CD4-positive, alpha-beta T cell treated with Interleukin-4 for 1 hour (primary cell): ENCODE measurements around the gene RARA.

Experiments used
- DNase-seq, 2 donors: peaks; one replicate each; pipeline ENCODE4 v3.0.0-alpha.2; 2020 to 2022

Gene RARA

DNA sequence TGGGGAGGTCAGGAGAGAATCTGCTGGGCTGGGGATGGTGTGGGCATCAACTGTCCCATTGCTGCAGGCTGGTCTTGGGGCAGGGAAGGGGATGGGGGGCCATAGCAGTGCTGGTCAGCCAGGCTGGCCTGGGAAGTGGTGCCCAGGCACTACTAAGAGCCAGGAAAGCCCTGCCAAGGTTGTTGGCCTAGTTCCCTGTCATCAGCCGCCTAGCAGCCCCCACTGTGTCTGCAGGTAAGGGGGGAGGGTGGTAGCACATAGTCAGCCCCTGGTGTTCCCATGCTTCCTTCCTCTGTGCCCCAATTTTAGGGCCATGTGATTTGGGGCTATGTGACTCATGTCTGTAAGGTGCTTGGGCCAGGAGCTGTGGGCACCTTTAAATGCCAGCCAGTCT is 37.8 kb downstream of the RARA start:
- no peak for DNase-seq

DNA sequence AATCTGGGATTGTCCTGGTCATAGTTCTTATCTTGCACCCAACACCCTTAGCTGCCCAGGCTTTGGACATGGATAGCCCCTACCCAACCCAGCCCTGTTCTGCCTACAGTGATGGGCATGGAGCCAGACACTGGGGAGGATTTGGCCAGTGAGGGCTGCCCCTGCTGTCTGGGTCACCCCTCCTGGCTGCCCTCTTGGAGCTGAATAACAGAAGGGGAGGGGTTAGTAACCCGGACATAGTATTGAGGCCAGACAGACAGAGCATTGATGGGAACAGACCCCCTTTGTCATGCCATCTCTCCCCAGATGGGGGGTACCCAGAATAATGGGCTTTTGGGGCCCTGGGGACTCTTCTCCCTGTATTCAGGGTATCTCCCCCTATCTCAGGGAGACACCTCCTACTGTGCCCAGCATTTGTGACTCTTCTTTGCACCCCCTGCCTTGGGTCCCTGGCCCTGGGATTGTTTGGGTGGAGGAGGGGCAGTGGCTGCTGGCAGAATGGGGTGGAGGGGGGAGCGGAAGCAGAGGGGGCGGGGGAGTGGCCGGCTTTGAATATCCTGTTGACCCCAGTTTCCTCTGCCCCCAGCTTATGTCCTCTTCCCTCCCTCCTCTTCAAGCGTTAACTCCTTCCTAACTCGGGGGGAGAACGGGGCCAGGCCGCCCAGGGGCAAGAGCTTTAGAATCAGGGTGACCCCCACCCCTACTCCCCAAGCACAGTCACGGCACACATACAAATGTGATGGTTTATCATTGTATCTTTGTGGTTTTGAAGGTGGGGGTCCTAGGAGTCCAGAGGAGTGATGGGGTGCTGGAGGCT is 38.5 kb downstream of the RARA start:
- no peak for DNase-seq

DNA sequence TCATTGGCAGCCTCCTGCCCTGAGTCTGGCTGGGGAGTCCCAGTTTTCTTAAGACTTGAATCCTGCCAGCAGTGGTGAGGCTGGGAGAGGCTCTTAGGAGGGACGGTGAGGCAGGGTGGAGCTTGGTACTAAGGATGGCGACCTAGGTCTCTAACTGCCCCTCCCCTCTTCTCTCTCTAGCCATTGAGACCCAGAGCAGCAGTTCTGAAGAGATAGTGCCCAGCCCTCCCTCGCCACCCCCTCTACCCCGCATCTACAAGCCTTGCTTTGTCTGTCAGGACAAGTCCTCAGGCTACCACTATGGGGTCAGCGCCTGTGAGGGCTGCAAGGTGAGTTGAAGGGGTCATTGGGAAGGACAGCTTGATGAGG is 39.1 kb downstream of the RARA start:
- no peak for DNase-seq

DNA sequence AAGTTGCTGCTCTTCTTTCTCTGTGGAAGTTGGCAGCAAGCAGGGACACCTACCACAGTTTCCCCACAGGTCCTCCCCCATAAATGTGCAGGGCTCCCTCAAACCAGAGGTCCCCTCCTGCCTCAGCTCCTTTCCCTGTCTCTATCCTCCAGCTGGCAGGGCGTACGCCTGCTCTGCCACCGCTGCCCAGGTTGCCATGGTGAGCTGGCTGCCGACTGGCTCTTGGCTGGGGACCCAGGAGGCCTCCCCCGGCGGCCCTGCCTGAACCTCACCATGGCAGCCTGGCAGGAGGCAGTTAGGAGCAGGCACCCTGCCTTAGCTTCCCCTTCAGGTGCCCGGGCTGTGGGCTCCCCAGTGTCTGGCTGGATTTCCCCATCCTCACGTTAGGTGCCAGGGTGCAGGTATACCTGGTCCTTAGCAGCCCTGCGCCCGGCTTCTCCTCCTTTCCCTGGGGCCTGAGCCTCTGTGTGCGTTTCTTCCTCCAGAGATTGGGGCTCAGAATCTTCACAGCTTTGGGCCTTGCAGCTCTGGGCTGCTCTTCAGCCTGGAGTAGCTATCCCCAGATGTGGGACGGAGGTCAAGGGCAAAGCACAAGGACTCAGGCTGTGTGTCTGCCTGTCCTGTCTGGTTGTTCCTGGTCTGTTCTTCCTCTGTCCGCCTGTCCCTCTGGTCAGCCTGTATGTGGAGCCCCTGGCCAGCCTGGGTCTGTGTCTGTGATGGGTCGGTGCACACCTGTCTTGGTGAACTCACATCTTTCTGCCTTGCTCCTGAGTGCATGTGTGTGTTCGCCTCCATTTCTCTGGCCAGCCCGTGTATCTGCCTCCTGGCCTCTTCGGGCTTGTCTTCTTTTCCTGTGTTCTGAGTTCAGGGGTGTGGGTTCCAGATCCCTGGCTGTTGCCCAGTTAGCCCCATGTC is 39.8 kb downstream of the RARA start:
- no peak for DNase-seq

- DNase-seq, result no peak
Observed at GRCh38 chr17:40349477-40349894, 40.5 kb downstream of the RARA start.

DNA sequence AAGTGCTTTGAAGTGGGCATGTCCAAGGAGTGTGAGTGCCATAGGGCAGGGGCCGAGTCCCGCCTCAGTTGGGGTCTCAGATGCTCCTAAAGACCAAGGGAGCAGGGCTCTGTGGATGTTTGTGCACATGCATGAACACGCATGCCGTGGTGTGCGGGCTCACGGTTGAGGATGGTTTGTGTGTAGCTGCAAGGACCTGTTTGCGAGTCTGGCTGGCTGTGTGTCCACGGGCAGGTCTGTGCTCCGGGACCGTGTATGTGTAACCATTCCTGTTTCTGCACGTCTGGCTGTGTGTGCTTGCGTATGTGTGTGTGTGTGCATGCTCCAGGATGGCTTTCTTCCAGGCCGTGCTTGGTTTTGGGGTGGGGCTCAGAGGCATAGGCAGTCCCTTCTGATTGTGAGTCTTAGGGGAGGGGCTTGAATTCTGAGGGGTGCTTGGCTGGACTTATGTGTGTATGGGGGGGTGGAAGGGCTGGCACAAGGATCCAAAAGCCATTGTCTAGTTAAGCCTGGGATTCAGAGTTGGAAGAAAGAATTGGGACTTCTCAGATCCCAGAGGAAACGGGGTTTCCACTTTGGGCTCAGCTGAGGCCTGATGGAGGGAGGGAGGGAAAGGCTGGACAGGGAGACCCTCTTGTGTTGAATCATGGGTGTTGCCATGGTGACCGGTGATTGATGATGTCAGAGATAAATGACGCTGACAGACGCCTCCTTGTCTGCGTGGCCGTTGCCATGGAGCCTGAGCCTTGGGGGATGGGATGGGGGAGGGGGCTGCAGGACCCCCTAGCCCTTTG is 41.1 kb downstream of the RARA start:
- no peak for DNase-seq

DNA sequence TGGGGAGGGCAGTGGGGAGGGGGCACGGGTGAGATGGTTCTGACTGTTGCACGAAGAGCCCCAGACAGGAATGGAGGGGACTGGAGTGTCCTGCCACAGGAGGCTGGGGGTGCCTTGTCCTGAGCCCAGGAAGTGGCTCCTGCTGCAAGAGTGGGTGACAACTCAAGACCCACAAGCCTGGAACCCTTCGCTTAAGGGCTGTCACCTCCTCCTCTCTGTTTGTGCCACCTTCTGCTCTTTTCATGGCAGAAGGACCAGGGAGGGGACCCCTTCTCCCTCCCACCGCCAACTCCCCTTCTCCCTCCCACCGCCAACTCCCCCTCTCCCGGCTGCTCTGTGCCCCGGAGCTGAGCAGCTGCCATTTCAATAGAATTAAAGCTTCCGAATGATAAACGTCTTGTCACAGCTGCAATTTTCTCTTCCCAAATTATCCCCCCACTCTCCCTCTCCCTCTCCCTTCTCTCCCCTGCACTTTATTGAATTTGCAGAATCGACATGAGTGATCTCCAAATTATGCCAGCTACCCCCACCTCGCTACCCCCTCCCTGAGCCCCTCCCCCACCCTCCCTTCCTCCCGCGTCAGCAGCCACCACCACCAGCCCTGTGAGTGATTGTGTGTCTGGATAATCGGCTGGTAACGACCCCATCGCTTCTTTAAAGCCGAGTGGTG is 41.8 kb downstream of the RARA start:
- no peak for DNase-seq

- DNase-seq, result no peak
Observed at GRCh38 chr17:40351359-40352236, 42.6 kb downstream of the RARA start.

DNA sequence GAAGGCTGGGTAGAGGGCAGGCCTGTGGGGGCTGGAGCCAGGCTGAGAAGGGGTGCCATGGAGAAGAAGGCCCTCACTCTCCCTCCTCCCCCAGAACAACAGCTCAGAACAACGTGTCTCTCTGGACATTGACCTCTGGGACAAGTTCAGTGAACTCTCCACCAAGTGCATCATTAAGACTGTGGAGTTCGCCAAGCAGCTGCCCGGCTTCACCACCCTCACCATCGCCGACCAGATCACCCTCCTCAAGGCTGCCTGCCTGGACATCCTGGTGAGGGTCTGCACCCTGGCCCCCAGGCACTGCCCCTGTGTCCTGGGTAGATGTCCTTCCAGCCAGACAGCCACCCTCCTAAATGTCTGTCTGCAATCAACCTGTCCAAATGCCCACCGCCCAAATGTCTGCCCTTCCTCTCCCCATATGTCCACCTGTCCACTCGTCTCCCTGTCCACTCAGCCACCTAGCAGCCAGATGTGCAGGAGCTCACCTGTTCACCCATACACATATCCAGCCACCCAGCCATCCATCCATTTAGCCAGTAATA is 43.3 kb downstream of the RARA start:
- DNase-seq, result no peak

- DNase-seq, result no peak
Observed at GRCh38 chr17:40352779-40353394, 43.9 kb downstream of the RARA start.

- no peak for DNase-seq
Observed at GRCh38 chr17:40354221-40355122, 45.5 kb downstream of the RARA start.

DNA sequence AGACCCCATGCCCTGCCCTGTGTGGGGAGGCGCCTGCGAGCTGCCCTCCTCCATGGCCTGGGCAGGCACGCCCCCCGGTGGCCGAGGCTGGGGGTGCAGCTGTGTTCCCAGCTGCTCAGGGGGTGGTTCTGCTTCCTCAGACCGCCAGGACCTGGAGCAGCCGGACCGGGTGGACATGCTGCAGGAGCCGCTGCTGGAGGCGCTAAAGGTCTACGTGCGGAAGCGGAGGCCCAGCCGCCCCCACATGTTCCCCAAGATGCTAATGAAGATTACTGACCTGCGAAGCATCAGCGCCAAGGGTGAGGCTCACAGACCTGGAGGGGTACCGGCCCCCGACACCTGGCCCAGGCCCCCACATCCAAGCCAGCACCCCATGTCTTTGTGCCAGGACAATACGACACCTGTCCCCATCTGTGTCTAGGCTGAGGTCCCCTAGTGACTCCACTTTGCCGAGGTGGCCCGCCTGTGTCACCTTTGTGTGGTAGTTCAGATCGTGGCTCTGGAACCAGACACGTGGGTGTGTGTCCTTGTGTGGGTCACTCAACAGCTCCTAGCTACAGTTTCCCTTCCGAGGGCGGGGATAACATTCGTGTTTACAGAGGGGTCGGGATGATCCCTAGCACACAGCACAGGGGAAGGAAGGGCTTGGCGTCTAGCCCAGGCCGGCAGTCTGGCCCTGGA is 46.3 kb downstream of the RARA start:
- peak; percentile 76 for DNase-seq

GRCh38 chr17:40355804-40356758 is 47.1 kb downstream of the RARA start:
- no peak for DNase-seq

- no peak for DNase-seq
Observed at GRCh38 chr17:40356990-40357881, 48.3 kb downstream of the RARA start.

GRCh38 chr17:40358323-40359038 is 49.5 kb downstream of the RARA start:
- DNase-seq, result peak; percentile 88 to 89

DNA sequence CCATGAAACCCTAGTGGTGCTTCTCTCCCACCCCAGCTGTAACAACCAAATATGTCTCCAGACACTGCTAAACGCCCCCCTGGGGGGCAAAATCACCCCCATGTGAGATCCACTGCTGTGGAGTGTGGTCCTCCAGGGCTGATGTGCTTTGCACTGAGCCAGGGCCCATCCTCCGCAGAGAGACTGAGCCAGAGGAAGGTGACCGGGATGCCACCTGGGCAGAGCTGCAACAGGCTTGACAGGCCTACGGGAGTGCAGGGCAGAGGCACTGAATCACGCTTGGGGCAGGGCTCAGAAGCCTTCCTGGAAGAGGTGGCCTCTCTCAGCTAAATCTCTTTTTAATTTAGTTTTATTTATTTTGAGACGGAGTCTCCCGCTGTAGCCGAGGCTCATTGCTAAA is 51.1 kb downstream of the RARA start:
- no peak for DNase-seq
